MM.1S (cell line): ENCODE results near the gene PHF23.

ENCODE experiments used
- DNase-seq: peaks from one replicate; pipeline ENCODE4 v3.0.0-alpha.2; 2015
- H2AFZ ChIP-seq: fragments of 300-600 bp; sonication (generic); 2 replicates; pipeline ENCODE4 v1.6.0; 2016; ENCODE audit warnings: antibody characterized with exemption, low read length
- H3F3A ChIP-seq: fragments of 300-600 bp; sonication (generic); 2 replicates; pipeline ENCODE4 v1.6.1; 2016; ENCODE audit warnings: mild to moderate bottlenecking, antibody characterized with exemption, low read length, moderate library complexity, mixed read lengths; ENCODE audit not compliant: insufficient read depth
- H3K27ac ChIP-seq: fragments of 300-600 bp; sonication (generic); 2 replicates; pipeline ENCODE4 v1.5.1; 2016; ENCODE audit warnings: mild to moderate bottlenecking, low read length
- H3K27me3 ChIP-seq: fragments of 300-600 bp; sonication (generic); replicated peaks from 2 replicates; pipeline ENCODE4 v1.6.0; 2016; ENCODE audit warnings: low read length; ENCODE audit not compliant: insufficient read depth
- H3K36me3 ChIP-seq: fragments of 300-600 bp; sonication (generic); replicated peaks from 2 replicates; pipeline ENCODE4 v1.6.1; 2016; ENCODE audit warnings: mild to moderate bottlenecking, low read length, mixed read lengths; ENCODE audit not compliant: insufficient read depth
- H3K4me1 ChIP-seq: fragments of 300-600 bp; sonication (generic); 2 replicates; pipeline ENCODE4 v1.6.1; 2016; ENCODE audit warnings: low read length, mixed read lengths
- H3K4me2 ChIP-seq: fragments of 300-600 bp; sonication (generic); 2 replicates; pipeline ENCODE4 v1.6.0; 2016; ENCODE audit warnings: low read depth, low read length
- H3K4me3 ChIP-seq: fragments of 300-600 bp; sonication (generic); 2 replicates; pipeline ENCODE4 v1.5.1; 2016; ENCODE audit warnings: low read length, mixed read lengths
- H3K79me2 ChIP-seq: fragments of 300-600 bp; sonication (generic); 2 replicates; pipeline ENCODE4 v1.6.1; 2016; ENCODE audit warnings: mixed run types, low read length, mixed read lengths
- H3K9ac ChIP-seq: fragments of 300-600 bp; sonication (generic); 2 replicates; pipeline ENCODE4 v1.6.1; 2016; ENCODE audit warnings: low read length, mixed read lengths
- H3K9me2 ChIP-seq: fragments of 300-600 bp; sonication (generic); replicated peaks from 2 replicates; pipeline ENCODE4 v1.6.1; 2016; ENCODE audit warnings: mild to moderate bottlenecking, low read length, mixed read lengths; ENCODE audit not compliant: insufficient read depth
- H3K9me3 ChIP-seq: fragments of 300-600 bp; sonication (generic); replicated peaks from 2 replicates; pipeline ENCODE4 v1.6.1; 2016; ENCODE audit warnings: mild to moderate bottlenecking, low read length, mixed read lengths; ENCODE audit not compliant: insufficient read depth
- H4K20me1 ChIP-seq: fragments of 300-600 bp; sonication (generic); 2 replicates; pipeline ENCODE4 v1.6.1; 2016; ENCODE audit warnings: mild to moderate bottlenecking, low read length, moderate library complexity, mixed read lengths; ENCODE audit not compliant: insufficient read depth
- EZH2 ChIP-seq: fragments of 300-600 bp; sonication (generic); optimal IDR thresholded peaks from 2 replicates; pipeline ENCODE3; 2017; ENCODE audit warnings: low read depth, mild to moderate bottlenecking, antibody characterized with exemption, low read length, mixed read lengths
- EZH2phosphoT487 ChIP-seq: fragments of 300-600 bp; sonication (generic); IDR thresholded peaks from 2 replicates; pipeline ENCODE4 v1.6.1; 2018; ENCODE audit warnings: antibody characterized with exemption, low read length
- TF ChIP-seq, protein P1 (sequence below): fragments of 300-600 bp; sonication (generic); IDR thresholded peaks from 2 replicates; pipeline ENCODE4 v1.5.1; 2016; ENCODE audit warnings: antibody characterized with exemption, low read length, mixed read lengths

The PHF23 gene

DNA sequence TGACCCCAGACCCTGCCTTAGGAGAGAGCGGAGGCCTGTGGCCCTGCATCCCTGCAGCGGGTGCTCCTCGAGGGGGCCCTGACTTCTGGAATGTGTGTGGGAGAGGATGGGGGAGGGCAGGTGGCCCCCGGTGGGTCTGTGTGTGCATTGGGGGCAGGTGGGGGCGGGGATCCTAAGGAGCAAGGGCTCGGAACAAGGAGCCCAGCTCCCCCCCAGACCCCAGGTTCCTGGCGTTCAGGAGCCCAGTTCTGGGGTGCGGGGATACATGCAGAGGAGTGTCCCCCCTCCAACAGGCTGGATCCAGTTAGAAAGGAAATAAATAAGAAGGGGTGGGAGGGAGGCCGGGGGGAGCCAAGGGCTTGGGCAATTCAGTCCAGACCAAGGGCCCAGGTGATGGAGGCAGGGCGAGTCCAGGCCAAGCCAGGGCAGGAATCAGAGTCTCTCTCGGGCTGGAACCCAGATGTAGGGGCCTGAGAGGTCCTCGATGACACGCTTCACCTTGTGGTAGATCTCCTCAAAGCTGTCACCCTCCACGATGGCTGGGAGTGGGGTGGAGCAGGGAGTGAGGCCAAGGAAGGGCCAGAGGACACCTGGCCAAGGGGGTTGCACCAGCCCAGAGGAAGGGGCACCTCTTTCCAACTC lies 48.9 kb downstream of the PHF23 start:
- H3K4me2 ChIP-seq = no peak overlapping the region
- no peaks in the 10 kb centered on the region for H4K20me1 ChIP-seq
- no peak for DNase-seq
- no peaks in the 10 kb centered on the region for H3K9me3 ChIP-seq
- H3F3A ChIP-seq = no peaks in the 10 kb centered on the region
- H3K9ac ChIP-seq = no peak overlapping the region
- TF ChIP-seq, protein P1, sequence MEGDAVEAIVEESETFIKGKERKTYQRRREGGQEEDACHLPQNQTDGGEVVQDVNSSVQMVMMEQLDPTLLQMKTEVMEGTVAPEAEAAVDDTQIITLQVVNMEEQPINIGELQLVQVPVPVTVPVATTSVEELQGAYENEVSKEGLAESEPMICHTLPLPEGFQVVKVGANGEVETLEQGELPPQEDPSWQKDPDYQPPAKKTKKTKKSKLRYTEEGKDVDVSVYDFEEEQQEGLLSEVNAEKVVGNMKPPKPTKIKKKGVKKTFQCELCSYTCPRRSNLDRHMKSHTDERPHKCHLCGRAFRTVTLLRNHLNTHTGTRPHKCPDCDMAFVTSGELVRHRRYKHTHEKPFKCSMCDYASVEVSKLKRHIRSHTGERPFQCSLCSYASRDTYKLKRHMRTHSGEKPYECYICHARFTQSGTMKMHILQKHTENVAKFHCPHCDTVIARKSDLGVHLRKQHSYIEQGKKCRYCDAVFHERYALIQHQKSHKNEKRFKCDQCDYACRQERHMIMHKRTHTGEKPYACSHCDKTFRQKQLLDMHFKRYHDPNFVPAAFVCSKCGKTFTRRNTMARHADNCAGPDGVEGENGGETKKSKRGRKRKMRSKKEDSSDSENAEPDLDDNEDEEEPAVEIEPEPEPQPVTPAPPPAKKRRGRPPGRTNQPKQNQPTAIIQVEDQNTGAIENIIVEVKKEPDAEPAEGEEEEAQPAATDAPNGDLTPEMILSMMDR = no peak
- TF ChIP-seq EZH2 (no peak), EZH2phosphoT487 (no peak)
- H3K27ac ChIP-seq = no peak overlapping the region
- H2AFZ ChIP-seq = no peak overlapping the region
- no peaks in the 10 kb centered on the region for H3K36me3 ChIP-seq
- H3K4me1 ChIP-seq = no peaks in the 10 kb centered on the region
- no peak overlapping the region for H3K4me3 ChIP-seq
- H3K79me2 ChIP-seq = no peaks in the 10 kb centered on the region
- peaks cover 64% of the 10 kb centered on the region for H3K27me3 ChIP-seq
- no peaks in the 10 kb centered on the region for H3K9me2 ChIP-seq

DNA sequence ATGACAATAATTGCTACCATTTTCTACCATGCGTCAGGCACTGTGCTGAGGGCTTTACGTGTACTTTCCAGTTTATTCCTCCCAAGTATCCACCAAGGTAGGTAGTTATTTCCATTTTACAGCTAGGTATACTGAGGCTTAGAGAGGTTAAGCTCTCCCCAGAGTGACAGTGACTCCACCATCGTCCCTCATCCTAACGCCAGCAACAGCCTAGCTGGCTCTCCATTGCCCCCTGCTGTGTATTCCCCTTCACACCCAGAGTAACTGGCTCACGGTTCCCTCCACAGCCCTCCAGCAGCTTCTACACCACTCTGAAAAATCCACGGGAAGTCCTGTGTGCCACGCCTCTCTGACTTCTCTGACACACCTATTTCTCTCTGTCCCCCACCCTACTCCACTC lies 53.0 kb downstream of the PHF23 start:
- no peak overlapping the region for H3K9ac ChIP-seq
- H3K9me3 ChIP-seq = no peaks in the 10 kb centered on the region
- peaks cover 41% of the 10 kb centered on the region for H3K27me3 ChIP-seq
- no peaks in the 10 kb centered on the region for H3K9me2 ChIP-seq
- no peaks in the 10 kb centered on the region for H4K20me1 ChIP-seq
- no peaks in the 10 kb centered on the region for H3K79me2 ChIP-seq
- H3K36me3 ChIP-seq = no peaks in the 10 kb centered on the region
- H3K4me3 ChIP-seq = no peak overlapping the region
- no peaks in the 10 kb centered on the region for H3K4me1 ChIP-seq
- H2AFZ ChIP-seq = no peak overlapping the region
- no peaks in the 10 kb centered on the region for H3F3A ChIP-seq
- DNase-seq = no peak
- TF ChIP-seq, protein P1 = peak; percentile 21
- no peak for TF ChIP-seq EZH2
- no peak overlapping the region for H3K4me2 ChIP-seq
- no peak overlapping the region for H3K27ac ChIP-seq
